Thyroid gland (tissue), 4 donors: ENCODE measurements around the gene MTHFS. TPM values are rescaled to one million over a fixed set of nuclear protein-coding genes. Genes with fewer than 3 reads are reported as not detected.
"Not testable (repeated sequence)": the region's sequence is repeated elsewhere in the genome, so short reads cannot be mapped to it uniquely, and the experiment has no call there.

ENCODE experiments used
- DNase-seq, 2 donors: peaks; one replicate each; pipeline ENCODE4 v3.0.0-alpha.2; 2019
- H3K27ac ChIP-seq, 3 donors: fragments of 200-600 bp; sonication (generic); 1 replicate in 2 of 3; 2 replicates in 1 of 3; pipeline ENCODE4 v1.5.1; 2016 to 2019; ENCODE audit warnings: mild to moderate bottlenecking in 1 of 3, moderate library complexity in 1 of 3
- H3K27me3 ChIP-seq: fragments of 200-600 bp; sonication (generic); one replicate; pipeline ENCODE4 v1.5.1; 2019
- H3K36me3 ChIP-seq, 2 donors: fragments of 200-600 bp; sonication (generic); one replicate each; pipeline ENCODE4 v1.5.1; 2016 to 2019
- H3K4me1 ChIP-seq, 2 donors: fragments of 200-600 bp; sonication (generic); one replicate each; pipeline ENCODE4 v1.5.1; 2017 to 2019
- H3K4me3 ChIP-seq, 3 donors: fragments of 200-600 bp; sonication (generic); replicated peaks in 1 of 3; 1 replicate in 2 of 3; 2 replicates in 1 of 3; pipeline ENCODE4 v1.5.1; 2016; ENCODE audit warnings: mild to moderate bottlenecking in 1 of 3
- H3K9me3 ChIP-seq: fragments of 200-600 bp; sonication (generic); one replicate; pipeline ENCODE4 v1.5.1; 2017
- CTCF ChIP-seq, 6 experiments: fragments of 200-600 bp in 3 of 6; fragments of 450-650 bp in 3 of 6; sonication (generic) in 3 of 6; IDR thresholded peaks; one replicate each; pipeline ENCODE4 v1.5.1; 2016 to 2019; ENCODE audit warnings: antibody characterized with exemption in 6 of 6, mild to moderate bottlenecking in 2 of 6, inconsistent platforms in 1 of 6, moderate library complexity in 1 of 6
- POLR2A ChIP-seq, 2 donors: fragments of 450-650 bp; IDR thresholded peaks; one replicate each; pipeline ENCODE4 v1.6.1; 2017; ENCODE audit warnings: antibody characterized with exemption in 2 of 2, mild to moderate bottlenecking in 2 of 2, moderate library complexity in 1 of 2
- WGBS, 2 donors: methylation state at CpG; one replicate each; pipeline ENCODE4 v1.1.5; 2017; 5-methylcytosine and 5-hydroxymethylcytosine counted together
- intact Hi-C: fragments of 100-400 bp; cut with DNase I; formaldehyde crosslinking; loops from one replicate; pipeline ENCODE4 v1.15.1; 2023
- total RNA-seq, 4 donors: library from RNA; depleted of rRNA; stranded (reverse); fragments of >200 nt; gene quantifications; one replicate each; pipeline ENCODE4 v1.2.3, GENCODE V29; 2016

The MTHFS gene
- total RNA-seq, 4 donors from 2014 or later, result 18.2 to 29.5 (median 23.5) TPM

- 87 to 95% methylated on average over 1 of the region's 1 CpG for WGBS, 2 donors
- DNase-seq, result no peak
- intact Hi-C loops, result no loop called here
- Histone ChIP-seq H3K4me3 (no peak overlapping the region), H3K27ac (no peak overlapping the region), H3K36me3 (no peaks in the 10 kb centered on the region), H3K9me3 (no peaks in the 10 kb centered on the region), H3K4me1 (no peaks in the 10 kb centered on the region), H3K27me3 (no peaks in the 10 kb centered on the region)
- TF ChIP-seq POLR2A (IDR thresholded peaks at IDR 0.05), result no peak
- TF ChIP-seq CTCF (IDR thresholded peaks at IDR 0.05), result no peak
Observed at GRCh38 chr15:79938143-79938542, 41.3 kb upstream of the MTHFS start.

GRCh38 chr15:79935556-79936201, 38.9 kb upstream of the MTHFS start:
- H3K4me1 ChIP-seq, DNase-seq, H3K36me3 ChIP-seq, H3K9me3 ChIP-seq, intact Hi-C loops, H3K27ac ChIP-seq, H3K27me3 ChIP-seq, H3K4me3 ChIP-seq: not testable (repeated sequence)
- WGBS, 2 donors, result 63 to 65% methylated on average over 7 of the region's 7 CpGs

- H3K27me3 ChIP-seq, result no peaks in the 10 kb centered on the region
- H3K36me3 ChIP-seq, result no peaks in the 10 kb centered on the region
- DNase-seq, result no peak
- H3K4me3 ChIP-seq, result no peak overlapping the region
- intact Hi-C loops, result no loop called here
- no peaks in the 10 kb centered on the region for H3K9me3 ChIP-seq
- WGBS, 2 donors, result 62 to 74% methylated on average over 3 of the region's 3 CpGs
- H3K27ac ChIP-seq, result no peak overlapping the region
- TF ChIP-seq CTCF (IDR thresholded peaks at IDR 0.05) (no peak), POLR2A (IDR thresholded peaks at IDR 0.05) (no peak)
- no peaks in the 10 kb centered on the region for H3K4me1 ChIP-seq
Observed at GRCh38 chr15:79933231-79933630, 36.4 kb upstream of the MTHFS start.

- no peaks in the 10 kb centered on the region for H3K36me3 ChIP-seq
- H3K27me3 ChIP-seq, result no peaks in the 10 kb centered on the region
- intact Hi-C loops, result no loop called here
- DNase-seq, result no peak
- WGBS, 2 donors, result 78 to 87% methylated on average over 5 of the region's 5 CpGs
- no peak overlapping the region for H3K4me3 ChIP-seq
- H3K27ac ChIP-seq, result no peak overlapping the region
- no peak for TF ChIP-seq POLR2A (IDR thresholded peaks at IDR 0.05)
- no peak for TF ChIP-seq CTCF (IDR thresholded peaks at IDR 0.05)
- no peaks in the 10 kb centered on the region for H3K4me1 ChIP-seq
- no peaks in the 10 kb centered on the region for H3K9me3 ChIP-seq
Observed at GRCh38 chr15:79932447-79932846, 35.6 kb upstream of the MTHFS start.

- 84 to 87% methylated on average over 5 of the region's 5 CpGs for WGBS, 2 donors
- intact Hi-C loops, result no loop called here
- Histone ChIP-seq H3K27ac (no peak overlapping the region), H3K4me1 (no peaks in the 10 kb centered on the region), H3K36me3 (no peaks in the 10 kb centered on the region), H3K9me3 (no peaks in the 10 kb centered on the region), H3K27me3 (no peaks in the 10 kb centered on the region), H3K4me3 (no peak overlapping the region)
- DNase-seq, result no peak
- TF ChIP-seq POLR2A (IDR thresholded peaks at IDR 0.05), result no peak
Observed at GRCh38 chr15:79930516-79930915, 33.7 kb upstream of the MTHFS start.

- Histone ChIP-seq H3K9me3 (no peaks in the 10 kb centered on the region), H3K4me3 (no peak overlapping the region), H3K36me3 (no peaks in the 10 kb centered on the region), H3K27ac (no peak overlapping the region), H3K4me1 (peaks cover under 1% of the 10 kb centered on the region in 2 donors), H3K27me3 (no peaks in the 10 kb centered on the region)
- DNase-seq, result no peak
- intact Hi-C loops, result loop anchor here (10.0 kb wide), 1 partner anchor 225 kb away; the partner anchor contains the start of gene FAH
- 80 to 86% methylated on average over 2 of the region's 2 CpGs for WGBS, 2 donors
- TF ChIP-seq POLR2A (IDR thresholded peaks at IDR 0.05) (no peak), CTCF (IDR thresholded peaks at IDR 0.05) (no peak)
Observed at GRCh38 chr15:79929412-79929811, 32.6 kb upstream of the MTHFS start.

GRCh38 chr15:79926116-79926515, 29.3 kb upstream of the MTHFS start:
- WGBS, 2 donors, result 97 to 98% methylated on average over 20 to 22 of the region's 36 CpGs
- not testable (repeated sequence) for DNase-seq, H3K9me3 ChIP-seq, H3K27ac ChIP-seq, H3K27me3 ChIP-seq, H3K36me3 ChIP-seq, H3K4me3 ChIP-seq, H3K4me1 ChIP-seq
- intact Hi-C loops, result loop anchor here (10.0 kb wide), 1 partner anchor 229 kb away; the partner anchor contains the start of gene FAH
